CD4-positive, alpha-beta T cell treated with Interleukin-17A for 4 hours (primary cell): ENCODE results near the gene SLC1A7.

Source experiments
- DNase-seq: peaks from one replicate; pipeline ENCODE4 v3.0.0-alpha.2; 2020; ENCODE audit warnings: mixed read lengths

The SLC1A7 gene

DNA sequence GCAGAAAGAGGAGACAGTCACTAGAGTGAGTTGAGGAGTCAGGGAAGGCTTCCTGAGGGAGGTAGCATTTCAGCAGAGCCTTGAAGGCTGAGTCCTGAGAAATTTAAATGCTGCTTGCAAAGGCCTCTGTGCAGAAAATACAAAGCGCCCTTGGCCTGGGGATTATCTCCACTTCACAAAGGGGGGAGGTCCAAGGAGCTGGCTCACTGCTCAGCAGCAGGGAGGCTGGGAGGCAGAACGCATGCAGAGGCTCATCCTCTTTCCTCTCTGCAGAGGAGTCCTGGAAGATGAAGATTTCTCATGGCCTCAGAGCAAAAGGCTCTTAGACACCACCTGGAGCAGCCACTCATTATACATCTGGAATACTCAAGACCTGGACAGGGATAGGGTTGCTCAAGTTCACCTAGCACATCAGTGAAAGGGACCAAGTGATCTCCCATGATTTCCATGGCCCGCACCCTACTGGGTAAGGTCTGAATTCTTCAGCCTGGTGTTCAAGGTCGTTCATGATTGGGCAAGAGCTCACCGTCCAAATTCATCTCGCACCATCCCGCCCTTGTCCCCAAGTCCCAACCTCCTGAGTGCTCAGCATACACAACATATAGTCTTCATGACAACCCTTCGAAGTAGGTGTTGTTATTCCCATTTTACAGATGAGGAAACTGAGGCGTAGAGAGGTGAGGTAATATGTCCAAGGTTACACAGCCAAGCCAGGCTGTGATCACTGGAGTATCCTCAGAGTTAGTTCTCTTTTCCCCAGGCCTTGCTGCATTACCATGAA lies 9.0 kb downstream of the SLC1A7 start:
- DNase-seq, result no peak

- DNase-seq, result no peak
These were observed 10.3 kb downstream of the SLC1A7 start for GRCh38 chr1:53132176-53132575.

DNA sequence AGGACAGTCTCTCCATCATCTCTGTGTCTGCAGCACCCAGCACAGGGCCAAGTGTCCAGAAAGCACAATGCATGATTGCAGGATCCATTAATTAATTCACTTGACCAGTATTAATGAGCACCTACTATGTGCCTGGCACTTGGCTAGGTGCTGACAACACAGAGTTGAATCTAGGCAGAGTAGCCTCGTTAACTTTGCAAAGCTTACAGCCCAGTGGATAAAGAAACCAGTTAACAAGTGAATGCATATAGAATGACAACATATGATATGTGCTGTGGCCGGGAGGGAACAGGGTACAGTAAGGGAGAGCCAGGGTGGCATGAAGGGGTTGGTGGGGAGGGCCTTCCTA lies 10.9 kb downstream of the SLC1A7 start:
- DNase-seq, result no peak

DNA sequence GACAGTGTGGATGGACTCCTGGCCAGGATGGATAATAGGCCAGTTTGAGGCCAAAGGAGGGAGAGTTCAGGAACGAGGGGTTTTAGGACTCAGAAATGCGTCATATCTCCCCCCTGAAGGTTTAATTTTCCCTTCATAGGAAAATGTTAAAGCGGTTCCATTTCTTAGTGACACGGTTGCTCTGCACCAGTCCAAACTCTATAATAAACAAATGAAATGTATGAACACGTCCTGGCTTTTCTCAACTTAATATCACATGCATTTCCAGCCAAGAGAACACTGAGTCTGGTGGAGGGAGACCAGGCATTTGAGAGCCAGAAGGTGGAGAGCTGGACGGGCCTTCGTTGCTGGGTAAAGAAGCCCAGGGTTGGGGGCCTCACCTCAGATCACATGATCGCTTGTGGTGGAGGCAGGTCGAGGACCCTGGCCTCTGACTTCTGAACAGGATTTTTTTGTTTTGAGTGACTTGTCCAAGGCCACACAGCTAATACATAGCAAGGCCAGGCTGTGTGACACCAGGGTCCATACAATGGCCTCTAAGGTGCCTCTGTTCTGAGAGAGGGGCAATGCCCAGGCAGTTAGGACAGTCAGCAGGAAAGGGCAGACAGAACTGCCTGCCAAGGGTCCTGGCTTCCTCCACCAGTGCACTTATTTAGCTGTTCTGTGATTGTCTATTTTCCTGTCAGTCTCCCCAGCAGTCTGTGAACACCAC lies 11.4 kb downstream of the SLC1A7 start:
- no peak for DNase-seq

DNA sequence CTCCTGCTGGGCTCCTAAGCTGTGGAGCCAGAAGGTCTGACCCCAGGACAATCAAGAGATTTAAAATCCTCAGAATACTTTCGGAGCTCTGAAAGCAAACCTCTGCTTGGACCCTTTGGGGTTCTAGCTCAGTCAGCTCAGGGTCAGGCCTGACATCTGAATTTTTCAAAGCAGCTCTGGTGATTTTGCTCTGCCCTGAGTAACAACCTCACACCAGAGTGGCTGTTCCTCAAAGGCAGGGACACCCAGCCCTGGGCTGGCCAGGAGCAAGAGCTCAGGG lies 11.9 kb downstream of the SLC1A7 start:
- DNase-seq, result no peak

GRCh38 chr1:53129891-53130597 lies 12.4 kb downstream of the SLC1A7 start:
- no peak for DNase-seq

DNA sequence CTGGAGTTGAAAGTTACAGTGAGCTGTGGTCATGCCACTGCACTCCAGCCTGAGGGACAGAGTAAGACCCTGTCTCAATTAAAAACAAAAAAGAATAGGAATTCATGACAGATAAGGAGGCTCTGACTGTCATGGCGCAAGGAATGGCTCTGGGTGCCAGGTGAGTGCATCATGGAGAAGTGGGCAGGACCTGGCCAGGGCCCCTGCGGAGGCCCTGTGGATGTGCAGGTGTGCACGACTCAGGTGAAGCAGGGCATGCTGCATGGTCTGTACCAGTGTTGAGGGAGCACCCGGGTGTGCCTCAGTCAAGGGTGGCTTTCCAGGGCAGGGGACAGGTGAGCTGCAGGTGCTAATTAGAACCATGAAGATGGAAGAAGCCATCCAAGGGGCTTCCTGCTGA lies 14.0 kb downstream of the SLC1A7 start:
- DNase-seq, result no peak

- DNase-seq, result no peak
These were observed 14.9 kb downstream of the SLC1A7 start for GRCh38 chr1:53127546-53127945.

- no peak for DNase-seq
These were observed 15.9 kb downstream of the SLC1A7 start for GRCh38 chr1:53126495-53126894.

DNA sequence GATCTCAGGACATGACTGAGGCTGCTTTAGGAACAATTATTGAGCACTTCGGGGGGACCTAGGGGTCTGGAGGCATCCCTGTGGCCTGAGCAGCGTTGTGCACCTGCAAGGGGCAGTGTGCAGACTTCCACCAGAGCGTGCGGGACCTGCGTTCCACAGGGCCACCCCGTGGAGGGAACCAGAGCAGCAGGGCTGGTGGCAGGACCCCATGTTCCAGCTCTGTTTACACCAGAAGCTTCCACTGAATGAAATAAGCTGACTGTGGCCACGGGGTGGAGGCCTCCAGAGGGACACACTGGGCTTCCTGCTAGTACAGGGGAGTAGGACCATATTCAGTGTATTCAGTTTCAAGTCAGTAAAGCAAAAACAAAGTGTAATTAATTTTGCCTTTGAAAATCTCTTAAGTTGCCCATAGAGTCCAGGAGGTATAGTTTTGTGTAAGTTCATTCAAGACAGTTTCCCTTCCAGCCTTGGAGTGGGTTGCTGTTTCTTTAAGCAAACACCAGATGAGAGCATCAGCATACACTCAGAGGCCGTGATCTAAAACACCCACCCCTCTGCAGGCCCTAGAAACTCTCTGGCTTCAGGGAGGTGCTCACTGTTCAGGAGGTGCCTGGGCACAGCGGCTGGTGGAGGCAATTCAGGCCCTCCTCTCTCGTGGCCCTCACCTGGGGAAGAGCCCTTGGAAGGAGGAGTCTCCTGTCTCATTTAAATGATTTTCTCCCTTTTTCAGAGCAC lies 16.6 kb downstream of the SLC1A7 start:
- DNase-seq, result no peak

DNA sequence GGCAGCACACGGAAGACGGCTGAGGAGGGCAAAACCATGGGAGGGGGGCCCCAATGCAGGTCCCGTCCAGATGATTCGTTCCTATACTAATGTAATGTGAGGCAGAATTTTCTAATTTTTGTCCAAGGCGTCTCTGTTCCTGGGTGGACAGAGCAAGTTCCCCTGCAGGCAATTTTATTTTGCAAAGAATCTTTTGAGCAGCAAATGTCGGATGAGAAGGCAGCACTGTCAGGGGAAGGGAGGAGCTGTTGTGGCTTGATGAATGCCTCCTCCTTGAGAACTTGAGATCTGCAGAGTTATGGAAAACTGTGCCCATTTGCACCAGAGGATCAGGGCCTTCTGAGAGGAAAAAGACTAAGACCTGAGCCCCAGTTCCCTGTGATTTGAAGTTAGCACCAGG lies 17.3 kb downstream of the SLC1A7 start:
- no peak for DNase-seq

DNA sequence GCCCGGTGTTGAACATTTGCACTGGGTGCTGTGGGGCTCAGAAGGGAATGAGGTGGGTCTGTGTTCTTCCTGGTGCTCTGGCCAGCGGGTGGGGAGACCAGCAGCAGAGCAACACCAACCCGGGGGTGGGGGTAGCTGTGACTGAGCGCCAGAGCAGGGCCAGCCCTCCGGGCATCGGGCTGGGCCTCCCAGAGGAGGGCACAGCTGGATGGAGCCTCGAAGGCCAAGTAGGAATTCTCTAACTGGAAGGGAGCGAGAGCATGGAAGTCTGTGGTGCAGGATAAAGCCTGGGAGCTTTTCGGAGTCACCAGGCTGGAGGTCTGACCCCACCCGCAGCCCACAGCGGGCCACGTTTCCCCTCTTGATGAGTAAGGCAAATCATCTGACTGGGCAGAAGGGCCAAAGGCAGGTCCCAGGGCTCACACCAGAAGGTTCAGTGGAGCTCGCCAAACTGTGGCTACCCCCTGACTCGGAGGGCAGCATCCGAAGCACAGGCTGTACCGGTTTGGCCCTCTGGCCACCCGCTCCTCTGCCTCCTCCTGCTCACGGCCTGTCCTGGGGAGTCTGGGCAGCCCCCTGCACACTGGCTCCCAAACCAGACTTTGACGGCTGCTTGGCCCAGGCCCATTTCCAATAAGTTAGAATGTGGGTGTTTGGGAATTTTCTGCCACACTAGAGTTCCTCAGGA lies 18.8 kb downstream of the SLC1A7 start:
- no peak for DNase-seq

DNA sequence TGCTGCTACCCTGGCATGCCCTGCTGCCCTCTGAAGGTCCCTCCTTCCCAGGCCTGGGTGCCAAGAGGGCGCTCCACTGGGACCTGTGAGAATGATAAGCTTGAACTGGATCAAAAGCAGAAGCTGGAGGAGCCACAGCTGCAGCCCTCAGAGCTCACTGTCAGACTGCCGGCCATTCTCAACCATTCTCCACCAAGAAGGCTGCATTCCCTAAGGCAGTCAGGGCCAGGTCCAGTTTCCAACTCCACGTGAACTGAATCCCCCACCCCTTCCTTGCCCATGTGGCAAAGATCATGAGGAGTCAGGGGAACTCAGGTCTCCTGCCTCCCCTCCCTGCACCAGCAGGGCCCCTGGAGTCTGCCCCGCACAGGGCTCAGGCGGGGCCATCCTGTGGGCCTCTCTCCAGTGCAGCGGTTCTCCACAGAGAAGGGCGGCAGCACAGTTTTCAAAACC lies 19.5 kb downstream of the SLC1A7 start:
- DNase-seq, result no peak

DNA sequence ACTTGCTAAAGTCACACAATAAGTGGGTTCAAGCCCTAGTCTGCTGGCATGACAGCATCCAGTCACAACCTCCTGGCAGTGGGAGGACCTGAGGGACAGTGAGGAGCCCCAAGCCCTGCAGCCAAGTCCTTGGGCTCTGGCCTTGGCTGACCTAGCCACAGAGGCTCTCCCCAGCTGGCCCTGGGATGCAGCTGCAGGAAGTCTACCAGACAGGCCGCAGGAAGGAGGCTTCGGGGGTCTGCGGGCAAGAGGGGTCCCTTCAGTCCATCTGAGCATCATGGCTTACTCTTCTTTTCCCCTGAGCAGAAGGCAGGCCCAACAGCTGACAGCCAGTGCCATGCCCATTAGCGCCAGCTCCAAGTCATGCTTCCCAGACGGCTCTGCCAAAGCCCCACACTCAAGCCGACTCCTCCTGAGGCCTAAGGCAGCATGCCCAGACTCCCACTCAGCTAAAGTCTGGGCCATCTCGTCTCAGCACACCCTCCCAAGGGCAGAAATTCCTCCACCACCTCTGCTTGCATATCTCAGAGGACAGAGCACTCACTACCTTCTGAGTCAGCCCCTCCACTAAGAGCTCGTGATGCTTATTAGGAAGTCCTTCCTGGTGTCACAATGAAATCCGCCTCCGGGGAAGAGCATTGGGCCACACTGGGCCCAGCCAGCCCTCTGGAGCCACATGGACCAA lies 20.1 kb downstream of the SLC1A7 start:
- no peak for DNase-seq

DNA sequence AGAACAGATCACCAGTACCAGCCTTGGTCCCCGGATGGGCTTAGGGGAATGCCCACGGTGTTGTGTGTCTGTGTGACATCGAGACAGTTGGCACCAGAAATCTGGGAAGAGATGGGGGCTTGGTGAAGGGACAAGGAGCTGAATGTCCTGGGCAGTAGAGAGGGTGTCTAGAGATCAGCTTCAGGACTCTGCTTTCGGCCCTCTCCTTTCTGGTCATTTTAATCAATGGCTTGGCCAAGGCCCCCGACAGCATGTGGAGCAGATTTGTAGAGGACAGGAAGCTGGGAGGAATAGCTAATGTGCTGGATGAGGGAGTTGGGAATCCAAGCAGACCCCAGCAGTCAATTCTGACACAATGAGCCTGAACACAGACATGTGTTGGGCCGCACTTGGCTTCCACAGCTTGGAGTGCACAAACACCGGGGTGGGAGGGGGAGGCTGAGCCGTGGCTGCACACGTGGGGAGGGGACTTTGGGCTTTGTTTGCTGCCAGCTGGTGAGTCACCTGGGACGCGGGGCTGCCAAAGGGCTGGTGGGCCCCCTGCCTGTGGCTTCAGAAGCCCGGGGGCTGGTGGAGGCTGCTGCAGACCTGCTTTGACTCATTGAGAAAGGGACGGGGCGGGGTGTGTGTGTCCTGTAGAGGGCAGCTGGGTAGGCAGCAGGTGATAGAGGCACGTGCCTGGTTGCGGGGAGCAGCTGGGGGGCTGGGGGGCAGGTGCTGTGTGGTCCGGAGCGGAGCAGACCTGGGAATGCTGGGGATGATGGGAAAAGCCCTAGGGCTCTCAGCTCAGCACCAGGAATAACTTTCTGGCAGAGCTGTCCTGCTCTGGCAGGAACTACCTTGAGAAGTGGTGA lies 20.9 kb downstream of the SLC1A7 start:
- no peak for DNase-seq

- DNase-seq, result no peak
These were observed 21.8 kb downstream of the SLC1A7 start for GRCh38 chr1:53120659-53121058.

DNA sequence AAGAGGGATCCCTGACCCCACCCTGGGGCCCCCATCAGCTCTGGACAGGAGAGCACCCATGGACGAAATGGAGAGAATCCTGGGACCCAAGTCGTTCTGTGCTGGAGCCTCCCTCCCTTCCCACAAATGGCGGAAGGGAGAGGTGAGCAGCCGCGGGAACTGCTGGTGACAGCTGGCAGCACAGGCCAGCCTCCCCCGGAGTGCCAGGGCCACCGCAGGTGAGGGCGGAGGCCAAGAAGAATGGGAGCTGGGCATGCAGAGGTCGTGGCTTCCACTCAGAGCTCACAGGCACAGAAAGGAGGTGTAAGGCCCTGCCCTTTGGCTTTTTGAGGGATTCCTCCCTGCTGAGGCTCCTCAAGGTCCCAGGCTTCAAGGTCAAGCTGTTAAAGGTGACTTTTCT lies 24.6 kb downstream of the SLC1A7 start:
- DNase-seq, result no peak

- no peak for DNase-seq
These were observed 25.4 kb downstream of the SLC1A7 start for GRCh38 chr1:53116933-53117600.

DNA sequence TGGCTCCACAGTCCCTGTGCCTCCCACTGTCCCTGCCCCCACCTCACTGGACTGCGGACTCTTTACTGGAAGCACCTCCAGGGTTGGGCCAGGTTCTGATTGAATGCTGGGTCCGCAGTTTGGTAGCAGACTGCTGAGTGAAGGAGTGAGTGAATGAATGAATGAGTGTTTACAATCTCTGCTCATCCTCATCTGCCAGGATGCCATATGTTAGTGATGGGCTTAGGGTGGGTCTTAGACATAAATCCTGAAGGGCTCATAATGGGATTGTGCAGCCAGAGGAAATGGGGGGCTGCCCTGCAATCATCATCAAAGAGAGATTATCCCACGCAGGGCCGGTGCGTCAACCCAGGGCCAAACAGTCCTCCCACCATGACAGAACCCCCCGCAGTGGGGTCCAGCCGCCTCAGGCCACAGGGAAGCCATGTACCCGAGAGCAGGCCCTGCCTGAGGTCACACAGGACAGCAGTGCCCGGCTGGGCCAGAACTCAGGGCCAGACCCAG lies 26.1 kb downstream of the SLC1A7 start:
- no peak for DNase-seq
